HG03175 (cell line): Measurements from ENCODE around the gene TMEM87A.
"Not testable (repeated sequence)": the region's sequence is repeated elsewhere in the genome, so short reads cannot be mapped to it uniquely, and the experiment has no call there.

Experiments
- ATAC-seq: cut with Tn5 transposase; IDR thresholded peaks from one replicate; pipeline ENCODE4 v1.9.1; 2021; ENCODE audit warnings: mild to moderate bottlenecking, moderate library complexity; ENCODE audit not compliant: unreplicated experiment

TMEM87A gene

DNA sequence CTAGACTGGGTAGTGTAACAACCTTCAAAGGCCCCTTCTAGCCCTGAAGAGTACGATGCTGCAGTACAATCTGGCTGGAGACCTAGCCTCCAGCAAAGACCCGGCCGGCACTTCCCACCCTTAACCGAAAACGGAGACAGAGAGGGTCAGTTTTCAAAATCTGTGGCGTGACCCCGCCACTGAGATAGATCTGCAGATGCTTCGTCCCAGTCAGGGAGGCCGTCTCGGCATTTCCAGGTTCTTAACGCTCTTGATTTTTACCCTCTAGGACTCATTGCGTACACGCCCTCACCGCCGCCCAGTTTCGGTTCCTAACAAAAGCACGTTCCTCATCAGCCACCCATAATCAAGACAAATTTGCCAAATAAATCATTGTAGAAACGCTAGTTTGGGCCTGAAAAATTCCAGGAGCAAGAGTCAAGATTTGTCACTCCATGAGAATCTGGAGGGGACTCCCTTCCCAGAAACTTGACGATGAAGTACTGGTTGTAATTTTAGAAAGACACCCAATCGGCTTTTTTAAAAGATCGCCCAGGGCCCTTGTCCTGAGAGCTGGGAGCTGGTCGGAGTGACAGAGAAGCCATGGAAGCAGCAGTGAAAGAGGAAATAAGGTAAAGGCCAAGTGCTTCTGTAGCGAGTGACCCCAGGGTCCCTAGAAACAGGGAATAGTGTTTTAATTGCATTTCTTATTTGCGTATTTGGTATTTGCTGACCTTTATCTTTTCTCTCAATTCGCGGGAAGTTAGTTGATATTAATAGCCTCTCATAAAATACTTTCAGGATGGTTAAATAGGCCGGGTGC is 868 bp upstream of the TMEM87A start:
- peak; percentile 32 for ATAC-seq

DNA sequence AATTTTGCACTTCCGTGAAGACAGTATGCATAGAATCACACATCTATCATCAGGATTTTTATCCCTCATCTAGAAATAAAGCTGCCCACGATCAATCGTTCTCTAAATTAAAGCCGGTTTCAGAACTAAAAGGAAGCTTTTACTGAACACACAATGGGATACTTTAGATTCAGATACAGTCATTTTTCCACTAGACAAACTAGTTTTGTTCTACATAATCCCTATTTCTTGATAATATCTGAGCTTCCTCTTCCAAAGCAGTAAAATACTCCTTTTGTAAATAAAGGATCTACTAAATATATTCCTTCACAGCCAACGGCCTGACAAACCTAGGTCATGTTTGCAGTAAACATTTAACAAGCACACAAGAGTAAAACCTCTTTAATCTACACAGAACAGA is 2.2 kb downstream of the TMEM87A start:
- ATAC-seq: no peak

DNA sequence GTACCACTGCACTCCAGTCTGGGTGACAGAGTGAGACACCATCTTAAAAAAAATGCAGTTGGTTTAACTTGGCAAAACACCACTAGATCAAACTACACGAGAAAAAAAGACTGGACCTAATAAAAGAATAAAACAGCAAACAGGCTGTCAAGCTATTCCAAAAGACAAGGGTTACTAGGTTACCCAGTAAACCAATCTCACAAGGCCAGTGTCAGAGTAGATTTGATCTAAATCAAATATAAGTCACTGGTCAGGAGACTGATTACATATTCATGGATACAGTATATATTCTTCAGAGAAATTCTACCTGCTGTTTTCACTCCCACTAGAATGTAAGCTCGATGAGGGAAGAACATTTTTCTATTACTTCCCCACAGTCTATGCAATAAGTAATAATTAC is 2.7 kb downstream of the TMEM87A start:
- no peak for ATAC-seq

DNA sequence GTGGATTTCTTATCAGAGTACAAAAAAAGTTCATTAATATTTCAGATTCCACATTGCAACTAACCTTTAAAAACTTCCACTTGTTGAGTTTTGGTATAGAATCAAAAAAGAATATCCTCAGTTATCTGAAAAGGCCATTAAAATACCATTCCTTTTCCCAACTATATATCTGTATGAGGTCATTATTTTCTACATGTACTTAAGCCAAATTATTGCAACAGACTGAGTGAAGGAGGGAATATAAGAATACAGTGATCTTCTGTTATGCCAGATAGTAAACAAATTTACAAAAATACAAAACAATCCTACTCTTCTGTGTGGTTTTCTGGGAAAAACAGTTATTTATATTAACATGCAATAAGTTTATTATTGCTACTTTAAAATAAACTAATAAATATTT is 5.9 kb downstream of the TMEM87A start:
- ATAC-seq: no peak

DNA sequence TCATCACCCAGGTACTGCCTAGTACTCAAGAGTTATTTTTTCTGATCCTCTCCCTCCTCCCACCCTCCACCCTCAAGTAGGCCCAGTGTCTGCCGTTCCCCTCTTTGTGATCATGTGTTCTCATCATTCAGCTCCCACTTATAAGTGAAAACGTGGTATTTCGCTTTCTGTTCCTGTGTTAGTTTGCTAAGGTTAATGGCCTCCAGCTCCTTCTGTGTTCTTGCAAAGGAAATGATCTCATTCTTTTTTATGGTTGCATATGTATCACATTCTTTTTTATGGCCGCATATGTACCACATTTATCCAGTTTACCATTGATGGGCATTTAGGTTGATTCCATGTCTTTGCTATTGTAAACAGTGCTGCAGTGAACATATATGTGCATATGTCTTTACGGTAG is 8.4 kb downstream of the TMEM87A start:
- no peak for ATAC-seq

DNA sequence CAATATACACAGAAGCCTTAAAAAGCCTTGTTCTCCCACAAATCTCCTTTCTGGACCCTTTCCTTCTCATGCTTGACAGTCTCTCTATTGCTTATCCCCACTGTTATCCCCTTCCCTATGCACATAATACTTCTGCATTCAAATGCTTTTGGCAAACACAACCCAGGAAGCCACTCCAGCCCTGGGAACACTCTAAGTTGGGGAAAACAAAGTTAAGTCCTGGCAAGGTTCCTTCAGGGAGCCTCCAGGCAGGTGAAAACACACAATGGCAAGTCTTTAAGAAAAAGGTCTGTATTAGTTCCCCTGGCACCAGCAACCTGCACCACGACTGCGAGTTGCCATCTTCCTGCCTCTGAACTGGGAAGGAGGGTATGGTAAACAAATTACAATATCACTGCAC is 19.9 kb downstream of the TMEM87A start:
- no peak for ATAC-seq

DNA sequence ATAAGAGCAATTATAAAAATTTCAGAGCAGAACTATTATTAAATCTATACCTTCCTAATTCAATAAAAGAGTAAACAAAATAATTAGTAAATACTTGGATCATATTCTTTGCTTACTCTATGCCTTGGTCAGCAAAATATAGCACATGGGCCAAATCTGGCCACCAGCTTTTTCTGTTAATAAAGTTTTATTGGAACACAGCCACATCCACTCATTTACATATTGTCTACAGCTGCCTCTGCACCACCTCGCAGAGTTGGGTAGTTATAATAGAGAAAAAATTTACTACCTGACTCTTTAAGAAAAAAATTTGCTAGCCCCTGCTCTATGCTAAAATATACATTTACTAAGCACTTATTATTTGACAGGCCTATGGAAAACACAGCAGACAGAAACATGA is 32.4 kb downstream of the TMEM87A start:
- ATAC-seq: no peak

DNA sequence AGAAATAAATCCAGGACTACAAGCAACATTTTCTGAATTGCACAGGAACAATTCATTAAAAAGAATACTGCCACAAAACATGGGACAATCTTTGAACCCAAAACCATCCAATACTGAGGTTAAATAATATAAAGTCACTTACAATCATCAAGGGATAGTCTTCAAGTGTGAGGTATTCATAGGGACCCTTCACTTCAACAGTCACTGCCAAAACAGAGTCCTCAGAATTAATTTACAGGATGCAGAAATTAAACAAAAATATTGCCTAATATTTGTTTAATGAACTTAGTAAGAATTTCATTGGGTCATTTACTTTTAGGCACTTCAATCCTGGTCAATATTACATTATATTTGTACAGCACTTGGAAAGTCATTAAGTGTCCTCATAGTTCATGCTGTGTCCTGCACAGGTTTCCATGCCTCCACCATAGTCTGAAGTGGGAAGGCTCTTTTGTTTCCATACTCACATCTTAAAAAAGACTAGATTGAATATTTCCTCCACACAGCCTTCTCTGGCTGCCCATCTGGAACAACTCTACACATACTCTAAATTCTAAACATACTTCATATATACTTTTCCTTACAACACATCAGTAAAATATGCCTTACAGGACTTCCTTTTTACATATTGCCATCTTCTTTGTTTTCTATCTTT is 33.6 kb downstream of the TMEM87A start:
- no peak for ATAC-seq

DNA sequence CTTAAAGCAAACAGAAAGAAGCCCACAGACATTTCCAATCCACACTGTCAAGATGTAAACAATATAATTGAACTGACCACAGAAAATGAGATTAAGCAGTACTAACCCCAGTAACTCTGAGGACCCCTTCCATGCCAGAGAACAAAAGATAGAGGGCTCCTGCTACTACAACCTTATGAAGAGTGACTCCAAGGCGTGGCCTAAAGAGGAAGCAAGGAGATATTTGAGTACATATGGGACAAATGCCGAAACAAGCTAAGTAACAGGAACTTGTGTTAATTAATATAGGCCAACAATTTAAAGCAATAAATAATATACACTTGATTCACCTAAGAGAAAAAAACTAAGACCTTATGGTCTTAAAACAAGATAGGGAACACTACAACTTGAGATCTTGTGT is 40.1 kb downstream of the TMEM87A start:
- no peak for ATAC-seq

DNA sequence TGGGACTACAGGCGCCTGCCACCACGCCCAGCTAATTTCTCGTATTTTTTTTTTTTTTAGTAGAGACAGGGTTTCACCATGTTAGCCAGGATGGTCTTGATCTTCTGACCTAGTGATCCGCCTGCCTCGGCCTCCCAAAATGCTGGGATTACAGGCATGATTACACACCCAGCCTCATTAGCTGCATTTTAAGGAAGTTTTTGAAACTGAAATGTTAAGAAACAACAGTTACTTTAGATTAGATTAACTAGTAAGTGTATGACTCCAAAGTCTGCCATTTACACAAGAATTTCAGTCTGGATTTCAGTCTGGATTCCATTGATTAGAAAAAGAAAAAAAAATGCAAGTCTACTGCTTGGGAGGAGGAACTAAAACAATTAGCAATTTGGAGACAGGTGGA is 40.6 kb downstream of the TMEM87A start:
- no peak for ATAC-seq

DNA sequence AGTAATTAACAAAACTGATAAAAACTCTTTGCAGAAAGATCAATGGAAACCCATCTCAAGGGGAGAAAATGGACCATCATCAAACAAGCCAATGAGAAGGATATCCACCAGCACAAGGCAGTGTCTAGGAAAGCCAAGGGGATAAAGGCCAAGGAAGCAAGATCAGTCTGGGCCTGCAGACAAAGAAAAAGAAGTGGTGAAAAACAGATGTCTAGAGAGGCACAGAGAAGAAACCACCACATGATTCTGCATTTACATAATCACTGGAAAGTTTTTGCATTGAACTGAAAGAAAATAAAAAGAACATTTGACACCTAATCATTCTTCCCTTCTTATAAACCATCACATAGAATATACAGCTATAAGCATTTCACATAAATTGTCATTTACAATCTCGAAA is 42.1 kb downstream of the TMEM87A start:
- ATAC-seq: no peak

DNA sequence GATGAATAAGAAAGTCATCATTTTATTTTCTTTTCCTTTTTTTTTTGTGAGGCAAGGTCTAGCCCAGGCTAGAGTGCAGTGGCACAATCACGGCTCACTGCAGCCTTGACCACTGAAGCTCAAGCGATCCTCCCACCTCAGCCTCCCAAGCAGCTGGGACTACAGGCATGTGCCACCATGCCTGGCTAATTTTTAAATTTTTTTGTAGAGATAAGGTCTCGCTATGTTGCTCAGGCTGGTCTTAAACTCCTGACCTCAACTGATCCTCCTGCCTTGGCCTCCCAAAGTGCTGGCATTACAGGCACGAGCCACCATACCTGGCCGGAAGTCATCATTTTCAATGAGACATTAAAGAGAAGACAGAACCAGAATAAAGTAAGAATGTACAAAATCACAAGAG is 44.3 kb downstream of the TMEM87A start:
- ATAC-seq: not testable (repeated sequence)

DNA sequence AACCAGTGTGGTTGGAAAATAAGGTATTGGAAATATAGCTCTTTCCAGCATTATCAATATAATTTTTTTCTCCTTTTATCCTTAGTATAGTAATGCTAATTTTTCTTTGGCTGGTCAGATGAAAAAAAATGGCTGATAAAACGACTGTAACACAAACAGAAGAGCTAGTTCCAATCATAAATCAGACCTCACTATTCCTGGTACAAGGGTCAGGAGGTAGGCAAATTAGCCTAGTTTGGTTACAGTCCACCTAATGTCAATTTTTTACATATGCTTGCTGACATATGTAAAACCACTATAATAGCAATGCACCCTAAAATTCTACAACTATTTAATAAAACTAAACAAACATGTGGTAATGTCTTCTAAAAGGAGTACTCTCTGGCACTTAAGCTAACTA is 45.2 kb downstream of the TMEM87A start:
- no peak for ATAC-seq

DNA sequence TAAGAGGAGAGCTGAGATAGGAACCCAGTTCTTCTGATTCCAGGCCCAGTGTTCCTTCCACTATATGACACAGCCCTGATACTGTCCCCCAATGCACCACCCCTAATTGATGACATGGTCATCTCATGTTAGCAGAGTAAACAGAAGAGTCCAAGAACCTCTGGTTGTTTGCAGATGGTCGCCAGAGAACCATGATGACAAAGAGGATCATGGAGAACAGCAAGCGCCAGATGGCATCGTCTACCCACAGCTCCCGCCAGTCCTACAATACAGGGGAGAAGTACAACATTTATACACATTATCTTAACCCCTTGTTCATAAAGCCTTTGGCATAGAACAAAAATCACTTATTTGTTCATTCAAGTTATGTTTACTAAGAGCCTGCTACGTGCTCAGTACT is 46.6 kb downstream of the TMEM87A start:
- ATAC-seq: no peak

DNA sequence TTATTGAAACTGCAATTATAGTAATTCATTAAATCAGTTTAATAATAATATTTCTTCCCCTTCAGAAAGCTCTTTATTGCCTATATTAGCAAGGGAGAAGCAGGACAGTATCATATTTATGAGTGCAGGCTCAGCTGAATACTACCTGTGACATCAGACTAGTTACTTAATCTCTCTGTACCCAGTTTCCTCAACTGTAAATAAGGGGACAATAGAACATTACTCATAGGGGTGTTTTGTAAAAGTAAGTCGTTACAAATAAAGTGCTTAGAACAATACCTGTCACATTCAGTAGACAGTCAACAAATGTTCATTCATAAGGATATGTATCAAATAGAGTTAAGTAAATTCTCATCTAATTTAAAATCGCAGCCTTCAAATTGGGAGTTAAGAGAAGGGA is 53.0 kb downstream of the TMEM87A start:
- no peak for ATAC-seq

DNA sequence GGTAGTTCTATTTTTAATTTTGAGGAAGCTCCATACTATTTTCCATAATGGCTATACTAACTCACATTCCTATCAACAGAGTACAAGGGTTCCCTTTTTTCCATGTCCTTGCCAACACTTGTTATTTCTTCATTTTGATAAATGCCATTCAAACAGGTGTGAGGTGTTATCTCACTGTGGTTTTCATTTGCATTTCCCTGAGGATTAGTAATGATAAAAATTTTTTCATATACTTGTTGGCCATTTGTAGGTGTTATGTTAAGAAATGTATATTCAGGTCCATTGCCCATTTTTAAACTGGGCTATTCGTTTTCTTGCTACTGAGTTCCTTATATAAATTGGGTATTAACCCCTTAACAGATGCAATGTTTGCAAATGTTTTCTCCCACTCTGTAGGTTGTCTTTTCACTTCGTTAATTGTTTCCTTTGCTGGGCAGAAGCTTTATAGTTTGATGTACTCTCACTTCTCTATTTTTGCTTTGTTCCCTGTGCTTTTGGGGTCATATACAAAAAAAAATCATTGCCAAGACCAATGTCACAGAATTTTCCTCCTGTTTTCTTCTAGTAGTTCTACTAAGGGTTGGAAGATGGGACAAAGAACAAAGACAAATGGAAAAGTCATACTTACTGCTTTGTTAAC is 54.2 kb downstream of the TMEM87A start:
- ATAC-seq: no peak

DNA sequence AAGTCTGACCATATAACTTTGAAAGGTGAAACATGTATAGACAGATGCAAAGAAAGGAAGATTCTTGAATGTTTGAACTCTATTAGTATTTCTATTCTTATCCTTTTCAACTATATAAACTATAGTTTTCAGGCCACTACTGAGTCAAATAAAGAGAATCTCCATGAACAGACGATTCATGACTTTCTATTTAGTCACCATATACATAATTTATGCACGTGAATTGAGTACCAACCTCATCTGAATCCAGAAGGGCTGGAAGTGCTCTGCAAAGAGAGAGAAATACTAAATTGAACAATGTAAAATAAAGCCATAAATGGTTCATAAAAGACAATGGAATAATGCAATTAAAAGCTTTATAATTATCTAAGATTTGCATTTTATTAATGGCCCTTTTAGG is 55.7 kb downstream of the TMEM87A start:
- ATAC-seq: no peak

DNA sequence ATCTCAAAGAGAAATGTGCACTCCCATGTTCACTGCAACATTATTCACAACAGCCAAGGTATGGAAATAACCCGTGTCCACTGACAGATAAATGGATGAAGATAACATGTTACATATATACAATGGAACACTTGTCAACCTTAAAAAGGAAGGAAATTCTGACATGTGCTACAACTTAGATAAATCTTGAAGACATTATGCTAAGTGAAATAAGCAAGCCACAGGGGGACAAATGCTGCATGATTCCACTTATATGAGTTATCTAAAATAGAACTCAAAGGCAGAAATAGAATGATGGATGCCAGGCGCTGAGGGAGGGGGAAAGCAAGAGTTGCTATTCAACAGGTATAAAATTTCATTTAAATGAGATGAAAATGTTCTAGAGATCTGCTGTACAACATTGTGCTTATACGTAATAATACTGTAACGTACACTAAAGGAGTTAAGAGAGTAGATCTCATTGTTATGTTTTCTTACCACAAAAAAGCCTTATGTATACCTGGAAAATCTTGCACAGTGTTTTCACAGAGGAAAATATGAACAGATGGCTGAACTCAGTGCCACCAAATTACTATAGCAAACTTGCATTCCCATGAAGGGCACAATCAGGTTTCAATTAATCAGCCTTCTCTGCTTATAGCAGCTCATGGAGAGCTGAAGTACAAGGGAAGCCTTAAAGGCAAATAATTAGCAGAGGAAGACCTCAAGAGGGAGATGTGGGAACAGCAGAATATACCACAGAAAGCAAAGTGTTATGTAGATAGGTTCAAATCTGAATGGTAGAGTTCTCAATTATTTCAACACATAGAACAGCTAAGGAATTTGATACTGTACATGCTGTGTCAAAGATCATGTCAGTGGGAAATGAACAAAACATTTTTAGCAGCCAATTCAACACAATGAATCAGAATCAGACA is 57.1 kb downstream of the TMEM87A start:
- no peak for ATAC-seq

DNA sequence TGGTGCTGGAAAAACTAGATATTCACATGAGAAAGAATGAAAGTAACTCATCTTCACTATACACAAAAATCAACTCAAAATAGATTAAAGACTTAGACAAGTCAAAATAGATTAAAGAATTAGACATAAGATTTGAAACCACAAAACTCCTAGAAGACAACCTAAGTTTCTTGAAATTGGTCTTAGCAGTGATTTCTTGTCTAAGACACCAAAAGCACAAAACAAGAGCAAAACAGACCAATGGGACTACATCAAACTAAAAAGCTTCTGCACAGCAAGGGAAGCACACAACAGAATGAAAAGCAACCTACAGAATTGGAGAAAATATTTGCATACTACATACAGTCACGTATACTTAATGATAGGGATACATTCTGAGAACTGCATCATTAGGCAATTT is 58.6 kb downstream of the TMEM87A start:
- ATAC-seq: no peak

DNA sequence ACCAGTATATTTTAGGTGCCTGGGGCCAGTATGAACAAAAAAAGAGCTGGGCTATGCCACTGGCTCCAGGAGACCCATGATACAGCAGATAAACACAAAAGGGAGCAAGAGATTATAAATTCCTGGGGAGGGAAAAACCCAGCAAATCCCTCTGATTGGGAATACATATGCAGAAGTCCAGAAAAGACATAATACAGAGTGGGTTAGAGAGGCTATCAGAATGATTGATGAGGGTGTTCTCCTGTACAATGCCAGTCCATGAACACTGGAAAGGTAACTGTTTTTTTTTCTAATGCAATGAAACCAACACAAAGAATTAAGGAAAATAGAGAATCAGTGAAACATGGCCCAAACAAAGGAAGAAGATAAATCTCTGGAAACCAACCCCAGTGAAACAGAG is 59.7 kb downstream of the TMEM87A start:
- no peak for ATAC-seq

DNA sequence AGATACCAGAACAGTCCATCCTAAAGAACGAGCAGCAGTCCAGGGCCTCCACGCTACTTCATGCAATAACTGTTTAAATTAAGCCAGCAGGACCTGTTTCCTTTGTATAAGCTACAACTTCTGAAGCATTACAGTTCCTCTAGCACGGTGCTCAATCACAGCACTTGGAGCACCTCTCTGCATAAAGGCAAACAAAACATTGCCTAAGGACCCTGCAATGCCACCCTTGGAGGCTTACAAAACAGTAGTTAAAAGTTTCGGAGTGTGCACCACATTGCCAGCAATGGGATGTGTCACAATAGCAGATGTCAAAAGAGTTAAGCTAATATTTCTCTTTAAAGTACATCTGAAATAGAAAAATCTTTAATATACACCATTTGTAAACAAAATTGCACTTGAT is 62.5 kb downstream of the TMEM87A start:
- ATAC-seq: no peak
